Measurements from ENCODE around the gene ZMIZ1.

Gene ZMIZ1

GRCh38 chr10:79149662-79150443 lies 81.1 kb downstream of the ZMIZ1 start:
- no peak for TF ChIP-seq CTCF (IDR thresholded peaks at IDR 0.05)

GRCh38 chr10:79150444-79150754 lies 81.6 kb downstream of the ZMIZ1 start:
- TF ChIP-seq CTCF (IDR thresholded peaks at IDR 0.05) = no peak

- no peak for TF ChIP-seq CTCF (IDR thresholded peaks at IDR 0.05)
These were observed 83.7 kb downstream of the ZMIZ1 start for GRCh38 chr10:79152423-79152817.

GRCh38 chr10:79153745-79154144 lies 85.0 kb downstream of the ZMIZ1 start:
- TF ChIP-seq CTCF (IDR thresholded peaks at IDR 0.05) = no peak

- TF ChIP-seq CTCF (IDR thresholded peaks at IDR 0.05) = no peak
These were observed 86.7 kb downstream of the ZMIZ1 start for GRCh38 chr10:79155301-79156081.

- TF ChIP-seq CTCF (IDR thresholded peaks at IDR 0.05) = no peak
These were observed 87.8 kb downstream of the ZMIZ1 start for GRCh38 chr10:79156334-79157274.

GRCh38 chr10:79158004-79158340 lies 89.2 kb downstream of the ZMIZ1 start:
- TF ChIP-seq CTCF (IDR thresholded peaks at IDR 0.05) = no peak

Measured in LNCAP (cell line).